Tibial nerve (tissue), 4 donors: ENCODE measurements around the gene STING1. TPM values are rescaled to one million over a fixed set of nuclear protein-coding genes. Genes with fewer than 3 reads are reported as not detected.
"Not testable (repeated sequence)": the region's sequence is repeated elsewhere in the genome, so short reads cannot be mapped to it uniquely, and the experiment has no call there.

Experiments used
- DNase-seq, 2 donors: peaks; one replicate each; pipeline ENCODE4 v3.0.0-alpha.2; 2019; ENCODE audit warnings: low spot score in 2 of 2
- H3K27ac ChIP-seq, 4 donors: fragments of 200-600 bp; sonication (generic) in 3 of 4; one replicate each; pipeline ENCODE4 v1.5.1; 2017 to 2019; ENCODE audit warnings: mild to moderate bottlenecking in 1 of 4
- H3K27me3 ChIP-seq, 2 donors: fragments of 200-600 bp; sonication (generic) in 1 of 2; one replicate each; pipeline versions ENCODE4 v1.5.1 to v1.6.0; 2017 to 2019
- H3K36me3 ChIP-seq, 3 donors: fragments of 200-600 bp; sonication (generic); one replicate each; pipeline ENCODE4 v1.5.1; 2018 to 2019
- H3K4me1 ChIP-seq, 4 donors: fragments of 200-600 bp; sonication (generic) in 3 of 4; one replicate each; pipeline ENCODE4 v1.5.1; 2017 to 2019
- H3K4me3 ChIP-seq, 4 donors: fragments of 200-600 bp; sonication (generic) in 3 of 4; one replicate each; pipeline ENCODE4 v1.5.1; 2017 to 2019; ENCODE audit warnings: mild to moderate bottlenecking in 1 of 4, moderate library complexity in 1 of 4
- H3K9me3 ChIP-seq, 4 donors: fragments of 200-600 bp; sonication (generic) in 3 of 4; one replicate each; pipeline ENCODE4 v1.5.1; 2017 to 2019
- EP300 ChIP-seq, 2 donors: sonication (generic); formaldehyde crosslinking; IDR thresholded peaks; one replicate each; pipeline ENCODE4 v1.6.1; 2017; ENCODE audit warnings: antibody characterized with exemption in 2 of 2, mild to moderate bottlenecking in 1 of 2
- POLR2A ChIP-seq, 2 donors: fragments of 450-650 bp; IDR thresholded peaks; one replicate each; pipeline ENCODE4 v1.6.1; 2017; ENCODE audit warnings: antibody characterized with exemption in 2 of 2, mild to moderate bottlenecking in 2 of 2, moderate library complexity in 2 of 2
- WGBS, 2 donors: methylation state at CpG; one replicate each; pipeline ENCODE4 v1.1.5; 2018; 5-methylcytosine and 5-hydroxymethylcytosine counted together
- total RNA-seq, 4 donors: library from RNA; depleted of rRNA; stranded (reverse); fragments of >200 nt; gene quantifications; one replicate each; pipeline ENCODE4 v1.1.0, GENCODE V29; 2016
- TF ChIP-seq, protein P1 (sequence below), 5 experiments: fragments of 200-600 bp in 3 of 5; fragments of 450-650 bp in 2 of 5; sonication (generic) in 3 of 5; IDR thresholded peaks; one replicate each; pipeline ENCODE4 v1.5.1; 2016 to 2019; ENCODE audit warnings: antibody characterized with exemption in 5 of 5, mild to moderate bottlenecking in 3 of 5, moderate library complexity in 2 of 5

STING1 gene
- total RNA-seq, 4 donors from 2014 or later: 48.1 to 102 (median 73.1) TPM

DNA sequence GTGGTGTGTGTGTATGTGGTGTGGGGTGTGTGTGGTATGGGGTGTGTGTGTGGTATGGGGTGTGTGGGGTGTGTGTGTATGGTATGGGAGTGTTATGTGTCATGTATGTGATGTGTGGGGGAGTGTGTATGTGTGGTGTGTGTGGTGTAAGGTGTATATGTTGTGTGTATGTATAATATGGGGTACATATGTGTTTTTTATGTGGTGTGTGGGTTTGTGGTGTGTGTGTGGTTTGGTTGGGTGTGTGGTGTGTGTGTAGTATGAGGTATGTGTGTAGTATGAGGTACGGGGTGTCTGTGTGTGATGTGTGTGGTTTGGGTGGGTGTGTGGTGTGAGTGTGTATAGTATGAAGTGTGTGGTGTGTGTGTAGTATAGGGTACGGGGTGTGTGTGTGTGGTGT lies 31.4 kb downstream of the STING1 start:
- no peaks in the 10 kb centered on the region for H3K36me3 ChIP-seq
- DNase-seq: no peak
- H3K27me3 ChIP-seq: no peaks in the 10 kb centered on the region
- no peaks in the 10 kb centered on the region for H3K4me1 ChIP-seq
- H3K27ac ChIP-seq: no peak overlapping the region
- no peaks in the 10 kb centered on the region for H3K9me3 ChIP-seq
- no peak for TF ChIP-seq EP300 (IDR thresholded peaks at IDR 0.05)
- TF ChIP-seq POLR2A (IDR thresholded peaks at IDR 0.05): no peak
- TF ChIP-seq, protein P1, sequence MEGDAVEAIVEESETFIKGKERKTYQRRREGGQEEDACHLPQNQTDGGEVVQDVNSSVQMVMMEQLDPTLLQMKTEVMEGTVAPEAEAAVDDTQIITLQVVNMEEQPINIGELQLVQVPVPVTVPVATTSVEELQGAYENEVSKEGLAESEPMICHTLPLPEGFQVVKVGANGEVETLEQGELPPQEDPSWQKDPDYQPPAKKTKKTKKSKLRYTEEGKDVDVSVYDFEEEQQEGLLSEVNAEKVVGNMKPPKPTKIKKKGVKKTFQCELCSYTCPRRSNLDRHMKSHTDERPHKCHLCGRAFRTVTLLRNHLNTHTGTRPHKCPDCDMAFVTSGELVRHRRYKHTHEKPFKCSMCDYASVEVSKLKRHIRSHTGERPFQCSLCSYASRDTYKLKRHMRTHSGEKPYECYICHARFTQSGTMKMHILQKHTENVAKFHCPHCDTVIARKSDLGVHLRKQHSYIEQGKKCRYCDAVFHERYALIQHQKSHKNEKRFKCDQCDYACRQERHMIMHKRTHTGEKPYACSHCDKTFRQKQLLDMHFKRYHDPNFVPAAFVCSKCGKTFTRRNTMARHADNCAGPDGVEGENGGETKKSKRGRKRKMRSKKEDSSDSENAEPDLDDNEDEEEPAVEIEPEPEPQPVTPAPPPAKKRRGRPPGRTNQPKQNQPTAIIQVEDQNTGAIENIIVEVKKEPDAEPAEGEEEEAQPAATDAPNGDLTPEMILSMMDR (IDR thresholded peaks at IDR 0.05): no peak
- WGBS, 2 donors: 87 to 94% methylated on average over 2 of the region's 2 CpGs
- H3K4me3 ChIP-seq: no peak overlapping the region

DNA sequence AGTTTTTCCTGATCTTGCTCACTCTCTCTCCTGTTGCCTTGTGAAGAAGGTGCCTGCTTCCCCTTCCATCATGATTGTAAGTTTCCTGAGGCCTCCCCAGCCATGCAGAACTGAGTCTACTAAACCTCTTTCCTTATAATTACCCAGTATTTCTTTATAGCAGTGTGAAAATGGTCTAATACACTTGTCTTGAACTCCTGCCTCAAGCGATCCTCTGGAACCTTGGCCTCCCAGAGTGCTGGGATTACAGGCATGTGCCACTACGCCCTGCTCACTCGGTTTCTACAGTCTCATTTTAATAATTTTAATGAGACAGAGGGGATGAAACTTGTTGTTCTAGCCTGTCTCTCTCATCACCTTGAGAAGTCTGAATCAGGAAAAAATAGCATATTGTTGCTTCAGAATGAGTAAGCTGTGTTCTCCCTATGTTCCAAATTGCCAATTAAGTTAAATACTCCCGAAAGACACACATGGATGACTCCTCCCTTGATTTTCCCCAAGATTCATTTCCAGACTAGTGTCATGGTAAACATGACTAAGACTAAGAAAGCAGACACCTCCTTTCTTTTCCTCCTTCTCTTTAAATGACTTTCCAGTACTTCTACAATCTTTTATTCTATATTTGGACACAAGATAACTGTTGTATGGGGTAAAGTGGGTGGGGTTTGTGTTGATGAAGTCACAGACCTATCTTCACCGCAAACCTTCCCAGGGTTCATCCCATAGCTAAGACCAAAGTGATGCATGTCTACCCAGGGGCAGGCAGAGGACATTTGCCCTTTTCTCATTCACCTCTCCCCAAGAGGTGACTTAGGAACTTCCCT lies 35.4 kb downstream of the STING1 start:
- H3K4me3 ChIP-seq: no peak overlapping the region
- no peaks in the 10 kb centered on the region for H3K36me3 ChIP-seq
- 82 to 83% methylated on average over 5 of the region's 5 CpGs for WGBS, 2 donors
- H3K27ac ChIP-seq: no peak overlapping the region
- TF ChIP-seq EP300 (IDR thresholded peaks at IDR 0.05): no peak
- TF ChIP-seq, protein P1 (IDR thresholded peaks at IDR 0.05): no peak
- TF ChIP-seq POLR2A (IDR thresholded peaks at IDR 0.05): no peak
- H3K9me3 ChIP-seq: no peaks in the 10 kb centered on the region
- H3K27me3 ChIP-seq: no peaks in the 10 kb centered on the region
- no peak for DNase-seq
- H3K4me1 ChIP-seq: no peaks in the 10 kb centered on the region

DNA sequence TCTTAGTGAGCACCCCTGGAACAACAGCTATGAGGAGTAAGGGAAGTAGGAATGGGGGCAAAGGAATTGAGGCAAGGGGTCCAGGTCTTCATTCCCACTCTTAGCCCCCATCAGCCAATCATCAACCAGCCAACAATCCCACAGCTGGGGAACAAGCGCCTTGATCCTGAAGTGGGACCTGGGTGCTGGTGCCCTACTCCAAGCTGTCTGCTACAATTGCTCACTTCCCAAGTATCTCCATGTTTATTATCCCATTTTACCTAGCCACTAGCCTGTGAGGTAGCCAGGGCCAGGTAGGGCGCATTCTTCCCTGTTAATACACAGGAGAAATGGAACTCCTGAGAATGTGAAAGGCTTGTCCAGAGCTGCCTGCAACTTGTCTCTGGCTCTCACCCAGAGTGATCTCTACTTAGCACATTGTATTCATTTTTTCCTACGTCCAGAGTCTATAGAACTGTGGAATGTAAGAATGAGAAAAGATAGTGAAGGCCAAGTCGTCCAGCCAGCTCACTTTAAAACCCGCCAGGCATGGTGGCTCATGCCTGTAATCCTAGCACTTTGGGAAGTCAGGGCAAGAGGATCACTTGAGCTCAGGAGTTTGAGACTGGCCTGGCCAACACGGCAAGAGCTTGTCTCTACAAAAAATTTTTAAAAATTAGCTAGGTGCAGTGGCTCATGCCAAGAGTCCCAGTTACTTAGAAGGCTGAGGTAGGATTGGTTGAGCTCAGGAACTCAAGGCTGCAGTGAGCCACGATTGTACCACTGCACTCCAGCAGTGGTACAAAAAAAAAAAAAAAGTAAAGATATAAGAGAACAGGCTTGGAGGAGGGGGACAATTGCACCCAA lies 37.0 kb downstream of the STING1 start:
- DNase-seq: no peak
- 50 to 54% methylated on average over 7 of the region's 7 CpGs for WGBS, 2 donors
- TF ChIP-seq, protein P1 (IDR thresholded peaks at IDR 0.05): no peak
- TF ChIP-seq EP300 (IDR thresholded peaks at IDR 0.05): no peak
- TF ChIP-seq POLR2A (IDR thresholded peaks at IDR 0.05): no peak
- Histone ChIP-seq H3K27me3 (no peaks in the 10 kb centered on the region), H3K9me3 (no peaks in the 10 kb centered on the region), H3K27ac (no peak overlapping the region), H3K36me3 (no peaks in the 10 kb centered on the region), H3K4me1 (no peaks in the 10 kb centered on the region), H3K4me3 (no peak overlapping the region)

DNA sequence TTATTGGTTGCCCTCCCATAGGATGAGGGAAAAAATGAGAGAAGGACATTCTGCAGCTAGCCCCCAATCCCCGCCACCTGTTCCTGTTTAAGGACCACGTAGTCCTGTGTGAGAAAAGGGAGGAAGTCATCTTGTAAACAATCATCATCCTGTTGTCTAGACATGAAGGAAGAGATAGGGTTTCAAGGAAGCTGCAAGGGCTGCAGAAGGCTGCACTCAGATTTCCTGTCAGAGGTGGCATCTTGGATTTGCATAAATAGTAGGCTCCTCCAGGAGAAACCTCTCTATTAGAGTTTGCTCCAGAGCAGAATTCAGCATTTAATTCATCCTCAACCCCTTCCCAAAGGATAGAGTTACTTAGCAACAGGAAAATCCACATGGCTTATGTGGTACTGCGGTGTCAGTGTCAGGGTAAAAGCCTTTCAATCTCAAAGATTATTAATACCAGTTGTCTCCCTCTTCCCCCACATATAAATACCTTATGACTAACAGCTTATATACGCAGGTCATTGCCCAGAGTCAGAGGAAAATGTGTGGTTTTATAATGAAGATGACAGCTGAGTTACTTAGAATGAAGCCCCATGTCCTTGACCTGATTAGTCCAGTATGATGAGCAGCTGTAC lies 38.6 kb downstream of the STING1 start:
- no peaks in the 10 kb centered on the region for H3K27me3 ChIP-seq
- no peaks in the 10 kb centered on the region for H3K36me3 ChIP-seq
- peaks cover 0 to 7% (median 5%) of the 10 kb centered on the region in 4 donors for H3K4me1 ChIP-seq
- no peak for DNase-seq
- no peaks in the 10 kb centered on the region for H3K9me3 ChIP-seq
- H3K27ac ChIP-seq: no peak overlapping the region
- H3K4me3 ChIP-seq: no peak overlapping the region
- TF ChIP-seq EP300 (IDR thresholded peaks at IDR 0.05): no peak
- TF ChIP-seq POLR2A (IDR thresholded peaks at IDR 0.05): no peak
- TF ChIP-seq, protein P1 (IDR thresholded peaks at IDR 0.05): no peak
- WGBS, 2 donors: 63 to 74% methylated on average over 4 of the region's 4 CpGs

DNA sequence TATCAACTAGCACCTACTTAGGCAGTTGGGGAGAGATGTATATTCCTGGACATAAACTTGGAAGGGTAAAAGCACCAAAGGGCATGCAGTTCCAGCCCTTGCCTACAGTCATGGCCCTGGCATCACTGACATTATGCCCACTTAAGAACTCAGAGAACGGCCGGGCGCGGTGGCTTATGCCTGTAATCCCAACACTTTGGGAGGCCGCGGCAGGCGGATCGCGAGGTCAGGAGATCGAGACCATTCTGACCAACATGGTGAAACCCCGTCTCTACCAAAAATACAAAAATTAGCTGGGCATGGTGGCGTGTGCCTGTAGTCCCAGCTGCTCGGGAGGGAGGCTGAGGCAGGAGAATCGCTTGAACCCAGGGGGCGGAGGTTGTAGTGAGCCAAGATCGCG lies 42.1 kb downstream of the STING1 start:
- H3K4me3 ChIP-seq, DNase-seq, H3K27ac ChIP-seq, H3K27me3 ChIP-seq, H3K9me3 ChIP-seq: not testable (repeated sequence)
- H3K4me1 ChIP-seq: peaks cover 0 to 14% (median 8%) of the 10 kb centered on the region in 4 donors
- 93 to 97% methylated on average over 17 of the region's 17 CpGs for WGBS, 2 donors
- H3K36me3 ChIP-seq: peaks cover 0 to 13% (median 0%) of the 10 kb centered on the region in 3 donors
